ENCODE measurements around the gene MGMT. TPM values are rescaled to one million over a fixed set of nuclear protein-coding genes. Genes with fewer than 3 reads are reported as not detected.
"Not testable (repeated sequence)": the region's sequence is repeated elsewhere in the genome, so short reads cannot be mapped to it uniquely, and the experiment has no call there.

The MGMT gene
- total RNA-seq, 1 experiment from 2014 or later = 21.2 TPM

DNA sequence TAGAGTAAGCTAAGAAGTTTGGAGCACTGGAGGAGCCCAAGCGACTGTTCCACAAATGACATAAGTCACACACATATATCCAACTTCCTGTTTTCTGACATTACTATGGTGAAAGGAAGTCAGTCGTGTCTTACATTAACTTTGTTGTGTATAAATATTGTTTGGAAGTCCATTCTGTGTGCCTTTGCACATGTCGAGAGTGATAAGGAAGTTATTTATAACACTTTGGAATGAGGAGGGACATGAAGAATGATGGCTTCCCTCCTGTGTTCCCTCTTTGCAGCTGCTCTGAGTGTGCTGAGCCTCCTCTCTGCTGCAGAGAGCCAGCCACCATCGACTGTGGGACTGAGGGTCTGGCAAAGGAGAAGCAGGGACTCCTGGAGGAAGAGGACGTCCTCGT is 40.4 kb upstream of the MGMT start:
- H4K20me1 ChIP-seq (ENCODE audit: insufficient read depth) = no peaks in the 10 kb centered on the region
- DNase-seq = no peak
- peaks cover 77% of the 10 kb centered on the region for H3K27me3 ChIP-seq (ENCODE audit: insufficient read depth, low read depth)
- no peak overlapping the region for H3K4me2 ChIP-seq
- no TSS peak for BruUV-seq (replicated peaks)
- ChIA-PET CTCF (interaction anchor here (0.6 kb wide), 1 partner anchor 1662 kb away, joined by 6 read pairs; no protein-coding TSS in a partner anchor), POLR2A (ENCODE audit: unreplicated experiment) (no interaction called here)
- intact Hi-C loops (cut with micrococcal nuclease; ENCODE audit: unreplicated experiment) = no loop called here
- no peaks in the 10 kb centered on the region for H3F3A ChIP-seq (ENCODE audit: insufficient read depth, low read depth)
- H3K36me3 ChIP-seq (ENCODE audit: low read depth) = no peaks in the 10 kb centered on the region
- H3K9me3 ChIP-seq (ENCODE audit: insufficient read depth, low read depth) = no peaks in the 10 kb centered on the region
- H3K79me2 ChIP-seq (ENCODE audit: low read depth) = no peaks in the 10 kb centered on the region
- H2AFZ ChIP-seq = no peak overlapping the region
- TF ChIP-seq CTCF (conservative IDR thresholded peaks at IDR 0.05) = no peak
- no peak for TF ChIP-seq EZH2 (IDR thresholded peaks at IDR 0.05; ENCODE audit: low read depth)
- H3K9me2 ChIP-seq (ENCODE audit: insufficient read depth) = no peaks in the 10 kb centered on the region
- H3K27ac ChIP-seq = no peak overlapping the region
- H3K4me3 ChIP-seq = no peak overlapping the region
- H3K4me1 ChIP-seq (replicated peaks; ENCODE audit: insufficient read depth) = no peaks in the 10 kb centered on the region

GRCh38 chr10:129433266-129433665 is 33.8 kb upstream of the MGMT start:
- Histone ChIP-seq H3K27me3 (ENCODE audit: insufficient read depth, low read depth) (peaks cover 68% of the 10 kb centered on the region), H3F3A (ENCODE audit: insufficient read depth, low read depth) (no peaks in the 10 kb centered on the region), H3K36me3 (ENCODE audit: low read depth) (no peaks in the 10 kb centered on the region), H3K4me3 (no peak overlapping the region), H3K79me2 (ENCODE audit: low read depth) (no peaks in the 10 kb centered on the region), H3K4me1 (replicated peaks; ENCODE audit: insufficient read depth) (no peaks in the 10 kb centered on the region), H3K9me3 (ENCODE audit: insufficient read depth, low read depth) (no peaks in the 10 kb centered on the region), H3K4me2 (no peak overlapping the region), H3K27ac (no peak overlapping the region), H3K9me2 (ENCODE audit: insufficient read depth) (no peaks in the 10 kb centered on the region), H2AFZ (no peak overlapping the region), H4K20me1 (ENCODE audit: insufficient read depth) (no peaks in the 10 kb centered on the region)
- intact Hi-C loops (cut with micrococcal nuclease; ENCODE audit: unreplicated experiment) = no loop called here
- ChIA-PET POLR2A (ENCODE audit: unreplicated experiment) (no interaction called here), CTCF (no interaction called here)
- no peak for TF ChIP-seq EZH2 (IDR thresholded peaks at IDR 0.05; ENCODE audit: low read depth)
- TF ChIP-seq CTCF (conservative IDR thresholded peaks at IDR 0.05) = no peak
- no peak for DNase-seq
- no TSS peak for BruUV-seq (replicated peaks)

- intact Hi-C loops (cut with micrococcal nuclease; ENCODE audit: unreplicated experiment); H4K20me1 ChIP-seq (ENCODE audit: insufficient read depth); H3K9me2 ChIP-seq (ENCODE audit: insufficient read depth); POLR2A ChIA-PET (ENCODE audit: unreplicated experiment); H3F3A ChIP-seq (ENCODE audit: insufficient read depth, low read depth); H3K4me2 ChIP-seq; H3K4me3 ChIP-seq; DNase-seq; H3K36me3 ChIP-seq (ENCODE audit: low read depth); CTCF ChIA-PET; H3K9me3 ChIP-seq (ENCODE audit: insufficient read depth, low read depth); BruUV-seq (replicated peaks); H3K79me2 ChIP-seq (ENCODE audit: low read depth); H3K4me1 ChIP-seq (replicated peaks; ENCODE audit: insufficient read depth); H2AFZ ChIP-seq; H3K27ac ChIP-seq: not testable (repeated sequence)
- H3K27me3 ChIP-seq (ENCODE audit: insufficient read depth, low read depth) = peaks cover 59% of the 10 kb centered on the region
These were observed 31.3 kb upstream of the MGMT start for GRCh38 chr10:129435724-129436123.

- no peaks in the 10 kb centered on the region for H4K20me1 ChIP-seq (ENCODE audit: insufficient read depth)
- ChIA-PET CTCF (no interaction called here), POLR2A (ENCODE audit: unreplicated experiment) (no interaction called here)
- TF ChIP-seq EZH2 (IDR thresholded peaks at IDR 0.05; ENCODE audit: low read depth) = no peak
- no peak for TF ChIP-seq CTCF (conservative IDR thresholded peaks at IDR 0.05)
- H3K27ac ChIP-seq = no peak overlapping the region
- H3K79me2 ChIP-seq (ENCODE audit: low read depth) = no peaks in the 10 kb centered on the region
- H3K9me2 ChIP-seq (ENCODE audit: insufficient read depth) = no peaks in the 10 kb centered on the region
- H3F3A ChIP-seq (ENCODE audit: insufficient read depth, low read depth) = no peaks in the 10 kb centered on the region
- DNase-seq = no peak
- BruUV-seq (replicated peaks) = no TSS peak
- no peaks in the 10 kb centered on the region for H3K36me3 ChIP-seq (ENCODE audit: low read depth)
- intact Hi-C loops (cut with micrococcal nuclease; ENCODE audit: unreplicated experiment) = no loop called here
- no peak overlapping the region for H3K4me3 ChIP-seq
- peaks cover 62% of the 10 kb centered on the region for H3K27me3 ChIP-seq (ENCODE audit: insufficient read depth, low read depth)
- no peaks in the 10 kb centered on the region for H3K4me1 ChIP-seq (replicated peaks; ENCODE audit: insufficient read depth)
- H2AFZ ChIP-seq = no peak overlapping the region
- H3K9me3 ChIP-seq (ENCODE audit: insufficient read depth, low read depth) = no peaks in the 10 kb centered on the region
- H3K4me2 ChIP-seq = no peak overlapping the region
These were observed 29.0 kb upstream of the MGMT start for GRCh38 chr10:129438024-129438423.

Data from PC-9 (cell line).